IMR-90 (cell line): ENCODE results near the gene RAD51B. TPM values are rescaled to one million over a fixed set of nuclear protein-coding genes. Genes with fewer than 3 reads are reported as not detected.

Experiments
- ATAC-seq: fragments of 200-7000 bp; cut with Tn5 transposase; 2 replicates; pipeline ENCODE4 v1.9.1; 2020; ENCODE audit warnings: low read depth, mild to moderate bottlenecking, moderate library complexity
- BruUV-seq: library from RNA; stranded (reverse); fragments of 400-500 nt; replicated peaks from 2 replicates; lab custom pipeline; 2021; lab: Mats Ljungman, UMichigan
- CTCF ChIA-PET: fragments of 300-600 bp; formaldehyde crosslinking; extraction: SDS; loops from one replicate; lab custom pipeline; 2021; ENCODE audit warnings: antibody characterized with exemption; lab: Yijun Ruan, JAX
- POLR2A ChIA-PET: fragments of 300-600 bp; sonication (Branson Sonifier 250); formaldehyde crosslinking; loops from one replicate; lab custom pipeline; 2022; ENCODE audit warnings: antibody characterized with exemption; ENCODE audit not compliant: unreplicated experiment; lab: Charles Lee
- DNase-seq: peaks from one replicate; pipeline ENCODE4 v3.0.0; 2013
- H2AFZ ChIP-seq: replicated peaks from 2 replicates; pipeline ENCODE3; 2013; ENCODE audit warnings: low read length, mild to moderate bottlenecking; ENCODE audit not compliant: poor library complexity
- H2AK5ac ChIP-seq: 2 replicates; pipeline ENCODE4 v1.6.1; 2013; ENCODE audit warnings: low read depth, low read length, inconsistent platforms
- H2AK9ac ChIP-seq: replicated peaks from 2 replicates; pipeline ENCODE3; 2013; ENCODE audit warnings: mild to moderate bottlenecking, low read depth, low read length, moderate library complexity; ENCODE audit not compliant: poor library complexity
- H2BK120ac ChIP-seq: 2 replicates; pipeline ENCODE4 v1.6.1; 2013; ENCODE audit warnings: low read depth, low read length, inconsistent platforms
- H2BK15ac ChIP-seq: 3 replicates; pipeline ENCODE4 v1.6.1; 2013; ENCODE audit warnings: low read depth, low read length, inconsistent platforms
- H2BK20ac ChIP-seq: 2 replicates; pipeline ENCODE4 v1.6.1; 2013; ENCODE audit warnings: low read depth, mild to moderate bottlenecking, inconsistent platforms, low read length, moderate library complexity
- H2BK5ac ChIP-seq: 2 replicates; pipeline ENCODE4 v1.6.1; 2013; ENCODE audit warnings: mild to moderate bottlenecking, low read depth, low read length, inconsistent platforms; ENCODE audit not compliant: poor library complexity, severe bottlenecking
- H3K14ac ChIP-seq: replicated peaks from 2 replicates; pipeline ENCODE4 v1.6.1; 2013; ENCODE audit warnings: low read depth, low read length, inconsistent platforms
- H3K18ac ChIP-seq: 2 replicates; pipeline ENCODE4 v1.6.1; 2013; ENCODE audit warnings: low read depth, low read length, control low read depth
- H3K23ac ChIP-seq: 2 replicates; pipeline ENCODE4 v1.6.1; 2013; ENCODE audit warnings: low read depth, low read length, inconsistent platforms
- H3K27ac ChIP-seq: 2 replicates; pipeline ENCODE4 v1.5.1; 2013; ENCODE audit warnings: mild to moderate bottlenecking, control low read depth, low read length; ENCODE audit not compliant: insufficient read depth
- H3K27me3 ChIP-seq: 2 replicates; pipeline ENCODE4 v1.6.1; 2013; ENCODE audit warnings: low read length; ENCODE audit not compliant: control insufficient read depth, insufficient read depth
- H3K36me3 ChIP-seq: 2 replicates; pipeline ENCODE4 v1.6.1; 2013; ENCODE audit warnings: low read length, mixed read lengths; ENCODE audit not compliant: control insufficient read depth, insufficient read depth
- H3K4ac ChIP-seq: 2 replicates; pipeline ENCODE4 v1.6.1; 2013; ENCODE audit warnings: low read depth, low read length, inconsistent platforms
- H3K4me1 ChIP-seq: 2 replicates; pipeline ENCODE4 v1.6.1; 2013; ENCODE audit warnings: low read length, mixed read lengths; ENCODE audit not compliant: control insufficient read depth, insufficient read depth
- H3K4me2 ChIP-seq: 2 replicates; pipeline ENCODE4 v1.6.1; 2013; ENCODE audit warnings: low read depth, mild to moderate bottlenecking, control low read depth, low read length, moderate library complexity
- H3K4me3 ChIP-seq: 2 replicates; pipeline ENCODE4 v1.5.1; 2013; ENCODE audit warnings: low read depth, mild to moderate bottlenecking, control low read depth, low read length, moderate library complexity; ENCODE audit not compliant: insufficient read depth
- H3K56ac ChIP-seq: 2 replicates; pipeline ENCODE4 v1.6.1; 2013; ENCODE audit warnings: low read length, inconsistent platforms; ENCODE audit not compliant: insufficient read depth; ENCODE audit errors: extremely low read depth
- H3K79me1 ChIP-seq, 2 experiments: 2 replicates each; pipeline ENCODE4 v1.6.1; 2013; ENCODE audit warnings: low read length in 2 of 2, inconsistent platforms in 1 of 2, low read depth in 1 of 2
- H3K9ac ChIP-seq: 2 replicates; pipeline ENCODE4 v1.6.1; 2013; ENCODE audit warnings: low read depth, low read length, control low read depth
- H3K9me1 ChIP-seq: 2 replicates; pipeline ENCODE4 v1.6.1; 2013; ENCODE audit warnings: low read length, inconsistent platforms; ENCODE audit not compliant: insufficient read depth
- H3K9me3 ChIP-seq: 2 replicates; pipeline ENCODE4 v1.6.1; 2013; ENCODE audit warnings: low read length; ENCODE audit not compliant: control insufficient read depth, insufficient read depth
- H4K20me1 ChIP-seq: 2 replicates; pipeline ENCODE4 v1.6.1; 2013; ENCODE audit warnings: low read length, inconsistent platforms; ENCODE audit not compliant: insufficient read depth
- H4K5ac ChIP-seq: 2 replicates; pipeline ENCODE4 v1.6.1; 2013; ENCODE audit warnings: mild to moderate bottlenecking, low read depth, low read length, control low read depth
- H4K8ac ChIP-seq, 2 experiments: 2 replicates each; pipeline ENCODE4 v1.6.1; 2013; ENCODE audit warnings: low read depth in 2 of 2, low read length in 2 of 2, control low read depth in 1 of 2, inconsistent platforms in 1 of 2
- H4K91ac ChIP-seq: 2 replicates; pipeline ENCODE4 v1.6.1; 2013; ENCODE audit warnings: low read depth, low read length, inconsistent platforms; ENCODE audit not compliant: insufficient read depth
- POLR2A ChIP-seq: IDR thresholded peaks from 2 replicates; pipeline ENCODE4 v1.6.1; 2012; ENCODE audit warnings: mild to moderate bottlenecking, low read depth, low read length
- SMC3 ChIP-seq: fragments of 150-350 bp; IDR thresholded peaks from 2 replicates; pipeline ENCODE4 v1.6.1; 2016; ENCODE audit warnings: low read depth, mild to moderate bottlenecking, antibody characterized with exemption, low read length, moderate library complexity
- USF2 ChIP-seq: fragments of 150-350 bp; IDR thresholded peaks from 2 replicates; pipeline ENCODE4 v1.6.1; 2017; ENCODE audit warnings: mild to moderate bottlenecking, antibody characterized with exemption, low read length, low read depth
- WGBS, 2 experiments: methylation state at CpG; one replicate each; pipeline versions ENCODE4 v1.1.5 to v1.1.7; 2013; ENCODE audit warnings: missing lambda C conversion rate in 2 of 2; ENCODE audit not compliant: insufficient read length in 1 of 2; ENCODE audit errors: extremely low coverage in 2 of 2; 5-methylcytosine and 5-hydroxymethylcytosine counted together
- dilution Hi-C: fragments of 300-500 bp; cut with HindIII; formaldehyde crosslinking; loops from one replicate; pipeline ENCODE4 v1.14.3; 2018; ENCODE audit warnings: low sequenced_read_pairs; ENCODE audit not compliant: unreplicated experiment
- in situ Hi-C: fragments of 300-500 bp; cut with MboI; formaldehyde crosslinking; loops from 3 replicates; pipeline ENCODE4 v1.14.3; 2019; ENCODE audit warnings: low sequenced_read_pairs, inconsistent platforms, mixed read lengths
- intact Hi-C: fragments of 100-400 bp; cut with micrococcal nuclease; formaldehyde crosslinking; loops from 2 replicates; pipeline ENCODE4 v1.10.0; 2022
- polyA plus RNA-seq, 3 experiments: library from polyadenylated mRNA; depleted of rRNA; stranded (reverse); fragments of >200 nt; gene quantifications; 2 replicates each; pipeline ENCODE4 v1.2.3, GENCODE V29; 2012; ENCODE audit warnings: low replicate concordance in 1 of 3
- total RNA-seq: library from RNA; depleted of rRNA; stranded (reverse); fragments of >200 nt; gene quantifications from 2 replicates; pipeline ENCODE4 v1.2.3, GENCODE V29; 2012

Gene RAD51B
- total and polyA plus RNA-seq, 2 of the 4 experiments (the other 2 are of a cell fraction), result 5.1 to 18.8 TPM

GRCh38 chr14:68563251-68564131, 743.9 kb downstream of the RAD51B start:
- dilution Hi-C loops, result no loop called here
- H3K27ac ChIP-seq, result peak overlapping the region; percentile 34; the same call in 1 of the 2 replicates

More at GRCh38 chr14:68563251-68564131, 743.9 kb downstream of the RAD51B start:
- intact Hi-C loops, result no loop called here
- H3K18ac ChIP-seq, result peak overlapping the region; percentile 11; the same call in 1 of the 2 replicates
- no peak overlapping the region; the same call in 1 of the 2 replicates for H3K9ac ChIP-seq
- no peak overlapping the region for H3K4me3 ChIP-seq
- H2BK120ac ChIP-seq, result peak overlapping the region; percentile 48; the same call in 1 of the 2 replicates
- peak overlapping the region; percentile 63 for H3K4ac ChIP-seq
- no peak overlapping the region for H2BK5ac ChIP-seq
- no peak overlapping the region; the same call in 1 of the 2 replicates for H4K5ac ChIP-seq
- peak overlapping the region; percentile 76; the same call in 2 of the 3 replicates for H2BK15ac ChIP-seq
- peak overlapping the region; percentile 49 for H3K14ac ChIP-seq
- in situ Hi-C loops, result no loop called here
- TF ChIP-seq USF2, result no peak
- no peak for TF ChIP-seq POLR2A
- TF ChIP-seq SMC3, result no peak
- H3K23ac ChIP-seq, result no peak overlapping the region; the same call in 1 of the 2 replicates
- H2BK20ac ChIP-seq, result peak overlapping the region; percentile 33
- ChIA-PET POLR2A (no interaction called here), CTCF (no interaction called here)
- ATAC-seq (peak; percentile 59), DNase-seq (peak; percentile 35)
- H3K36me3 ChIP-seq, result no peaks in the 10 kb centered on the region
- no peaks in the 10 kb centered on the region for H3K9me1 ChIP-seq
- BruUV-seq, result no TSS peak
- peak overlapping the region; percentile 28 to 56; a peak in 3 of 4 replicates for H4K8ac ChIP-seq
- H3K4me1 ChIP-seq, result peaks cover 11% of the 10 kb centered on the region
- H4K20me1 ChIP-seq, result no peaks in the 10 kb centered on the region
- H3K56ac ChIP-seq, result no peak overlapping the region
- H2AFZ ChIP-seq, result peak overlapping the region; percentile 18
- H3K79me1 ChIP-seq, result no peaks in the 10 kb centered on the region
- no peak overlapping the region for H2AK9ac ChIP-seq
- H3K4me2 ChIP-seq, result no peak overlapping the region
- no peaks in the 10 kb centered on the region for H3K27me3 ChIP-seq
- WGBS, 2 experiments, result no CpG with 5 or more reads among the region's 21 CpGs
- peak overlapping the region; percentile 30; the same call in 1 of the 2 replicates for H2AK5ac ChIP-seq
- H3K9me3 ChIP-seq, result no peaks in the 10 kb centered on the region
- peak overlapping the region; percentile 42 for H4K91ac ChIP-seq
